GM19328 (cell line): ENCODE results near the gene TRMO.
A peak's percentile ranks its signal among the peaks of the same experiment; 100 is the strongest.

Experiments used
- ATAC-seq: cut with Tn5 transposase; IDR thresholded peaks from one replicate; pipeline ENCODE4 v1.9.1; 2021; ENCODE audit warnings: mild to moderate bottlenecking, moderate library complexity; ENCODE audit not compliant: unreplicated experiment

The TRMO gene

GRCh38 chr9:97904725-97905124, 17.6 kb downstream of the TRMO start:
- ATAC-seq = no peak

GRCh38 chr9:97903177-97903576, 19.1 kb downstream of the TRMO start:
- no peak for ATAC-seq

GRCh38 chr9:97900738-97901565, 21.3 kb downstream of the TRMO start:
- no peak for ATAC-seq

GRCh38 chr9:97900103-97900737, 22.1 kb downstream of the TRMO start:
- no peak for ATAC-seq

- no peak for ATAC-seq
Measured at GRCh38 chr9:97895695-97896332, 26.5 kb downstream of the TRMO start.

GRCh38 chr9:97895211-97895610, 27.1 kb downstream of the TRMO start:
- no peak for ATAC-seq

- no peak for ATAC-seq
Measured at GRCh38 chr9:97892421-97892820, 29.9 kb downstream of the TRMO start.

- no peak for ATAC-seq
Measured at GRCh38 chr9:97891736-97892135, 30.6 kb downstream of the TRMO start.

GRCh38 chr9:97889941-97890887, 32.1 kb downstream of the TRMO start:
- no peak for ATAC-seq

GRCh38 chr9:97880336-97880735, 42.0 kb downstream of the TRMO start:
- ATAC-seq = no peak

- ATAC-seq = no peak
Measured at GRCh38 chr9:97876061-97876460, 46.2 kb downstream of the TRMO start.

GRCh38 chr9:97875111-97875510, 47.2 kb downstream of the TRMO start:
- ATAC-seq = no peak

GRCh38 chr9:97874624-97875023, 47.7 kb downstream of the TRMO start:
- no peak for ATAC-seq

GRCh38 chr9:97873882-97874281, 48.4 kb downstream of the TRMO start:
- ATAC-seq = no peak

GRCh38 chr9:97873425-97873824, 48.9 kb downstream of the TRMO start:
- ATAC-seq = no peak

GRCh38 chr9:97868859-97869258, 53.4 kb downstream of the TRMO start:
- ATAC-seq = no peak

- peak; percentile 55 for ATAC-seq
Measured at GRCh38 chr9:97866848-97867247, 55.5 kb downstream of the TRMO start.

GRCh38 chr9:97866300-97866699, 56.0 kb downstream of the TRMO start:
- ATAC-seq = no peak

- no peak for ATAC-seq
Measured at GRCh38 chr9:97864396-97864795, 57.9 kb downstream of the TRMO start.

- no peak for ATAC-seq
Measured at GRCh38 chr9:97863314-97863713, 59.0 kb downstream of the TRMO start.

- no peak for ATAC-seq
Measured at GRCh38 chr9:97861148-97861475, 61.2 kb downstream of the TRMO start.
